Activated CD4-positive, CD25-positive, alpha-beta regulatory T cell treated with anti-CD3 and anti-CD28 coated beads, Interleukin-2, amount 50 U/mL, for 24 hours (primary cell): ENCODE data around the gene FANCC.
"Not testable (repeated sequence)": the region's sequence is repeated elsewhere in the genome, so short reads cannot be mapped to it uniquely, and the experiment has no call there.

ENCODE experiments used
- ATAC-seq, 2 donors: fragments of 150-1000 bp; cut with Tn5 transposase; one replicate each; pipeline ENCODE4 v1.10.0; 2021; ENCODE audit warnings: mild to moderate bottlenecking in 1 of 2, moderate library complexity in 1 of 2

The FANCC gene

GRCh38 chr9:95329061-95329460 lies 11.6 kb upstream of the FANCC start:
- ATAC-seq, result not testable (repeated sequence)

- ATAC-seq, result no peak
These were observed 9.8 kb upstream of the FANCC start for GRCh38 chr9:95327239-95327865.

GRCh38 chr9:95325221-95325620 lies 7.7 kb upstream of the FANCC start:
- no peak for ATAC-seq

GRCh38 chr9:95317893-95318211 lies 343 bp upstream of the FANCC start:
- no peak for ATAC-seq

GRCh38 chr9:95316794-95317118 lies 753 bp downstream of the FANCC start:
- peak; percentile 46 to 47 for ATAC-seq

GRCh38 chr9:95316274-95316673 lies 1.2 kb downstream of the FANCC start:
- no peak for ATAC-seq

GRCh38 chr9:95315108-95315746 lies 2.3 kb downstream of the FANCC start:
- ATAC-seq, result no peak

- ATAC-seq, result no peak
These were observed 4.5 kb downstream of the FANCC start for GRCh38 chr9:95313010-95313498.

- no peak for ATAC-seq
These were observed 5.5 kb downstream of the FANCC start for GRCh38 chr9:95311961-95312360.

GRCh38 chr9:95307538-95307937 lies 10.0 kb downstream of the FANCC start:
- ATAC-seq, result no peak

- no peak for ATAC-seq
These were observed 10.7 kb downstream of the FANCC start for GRCh38 chr9:95306819-95307218.

GRCh38 chr9:95305770-95306492 lies 11.6 kb downstream of the FANCC start:
- ATAC-seq, result no peak

- no peak for ATAC-seq
These were observed 15.0 kb downstream of the FANCC start for GRCh38 chr9:95302479-95302878.

GRCh38 chr9:95297760-95298159 lies 19.7 kb downstream of the FANCC start:
- no peak for ATAC-seq

GRCh38 chr9:95297316-95297715 lies 20.2 kb downstream of the FANCC start:
- ATAC-seq, result no peak

- no peak for ATAC-seq
These were observed 20.7 kb downstream of the FANCC start for GRCh38 chr9:95296761-95297160.

GRCh38 chr9:95293296-95293695 lies 24.2 kb downstream of the FANCC start:
- not testable (repeated sequence) for ATAC-seq

GRCh38 chr9:95292226-95292625 lies 25.3 kb downstream of the FANCC start:
- no peak for ATAC-seq

- ATAC-seq, result no peak
These were observed 31.4 kb downstream of the FANCC start for GRCh38 chr9:95286151-95286550.

GRCh38 chr9:95285307-95285706 lies 32.2 kb downstream of the FANCC start:
- ATAC-seq, result no peak

- ATAC-seq, result no peak
These were observed 33.1 kb downstream of the FANCC start for GRCh38 chr9:95284162-95285080.

- no peak for ATAC-seq
These were observed 33.8 kb downstream of the FANCC start for GRCh38 chr9:95283673-95284072.

GRCh38 chr9:95282332-95282731 lies 35.2 kb downstream of the FANCC start:
- ATAC-seq, result no peak
